Fibroblast of lung (primary cell): ENCODE results near the gene THAP7.

Experiments used
- EZH2 ChIP-seq: IDR thresholded peaks from 2 replicates; pipeline ENCODE4 v1.5.1; 2012; ENCODE audit warnings: low read length, control low read depth, mild to moderate bottlenecking; ENCODE audit errors: missing control alignments
- TF ChIP-seq, protein P1 (sequence below), 2 donors: IDR thresholded peaks in 1 of 2; conservative IDR thresholded peaks in 1 of 2; 1 replicate in 1 of 2; 2 replicates in 1 of 2; pipeline ENCODE4 v1.5.1; 2011 to 2012; ENCODE audit warnings: low read length in 2 of 2, control low read depth in 1 of 2, inconsistent platforms in 1 of 2, low read depth in 1 of 2, mild to moderate bottlenecking in 1 of 2

DNA sequence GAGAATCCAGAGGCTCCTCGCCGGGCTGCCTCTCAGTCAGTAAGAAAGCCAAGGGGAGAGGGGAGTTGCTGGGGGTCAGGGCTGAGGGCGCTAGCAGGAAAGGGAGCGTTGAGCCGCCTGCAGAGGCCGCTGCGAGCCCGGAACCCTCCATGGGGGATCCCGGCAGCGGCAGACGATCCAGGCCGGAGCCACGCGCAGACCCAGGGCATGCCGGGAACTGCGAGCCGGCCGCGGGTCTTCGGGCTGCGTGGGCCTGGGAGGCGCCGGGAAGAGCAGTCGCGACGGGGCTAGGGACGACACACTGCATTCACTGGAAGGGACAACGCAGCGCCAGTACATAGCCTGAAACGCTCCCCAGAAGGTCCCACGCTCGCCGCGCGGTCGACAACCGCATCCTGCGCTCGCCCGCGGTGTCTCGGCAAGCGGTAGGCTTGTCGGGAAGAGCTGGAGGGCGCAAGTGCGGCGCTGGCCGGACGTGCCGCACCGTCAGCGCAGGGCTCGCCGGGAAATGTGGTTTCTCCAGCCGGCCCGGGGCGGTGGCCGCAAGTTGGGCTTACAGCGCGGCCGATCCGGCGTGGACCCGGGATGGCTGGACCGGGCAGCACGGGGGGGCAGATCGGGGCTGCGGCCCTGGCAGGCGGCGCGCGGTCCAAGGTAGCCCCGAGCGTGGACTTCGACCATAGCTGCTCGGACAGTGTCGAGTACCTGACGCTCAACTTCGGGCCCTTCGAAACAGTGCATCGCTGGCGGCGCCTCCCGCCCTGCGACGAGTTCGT is 19.9 kb downstream of the THAP7 start, which contains the start of gene LZTR1:
- TF ChIP-seq EZH2, result no peak
- TF ChIP-seq, protein P1, sequence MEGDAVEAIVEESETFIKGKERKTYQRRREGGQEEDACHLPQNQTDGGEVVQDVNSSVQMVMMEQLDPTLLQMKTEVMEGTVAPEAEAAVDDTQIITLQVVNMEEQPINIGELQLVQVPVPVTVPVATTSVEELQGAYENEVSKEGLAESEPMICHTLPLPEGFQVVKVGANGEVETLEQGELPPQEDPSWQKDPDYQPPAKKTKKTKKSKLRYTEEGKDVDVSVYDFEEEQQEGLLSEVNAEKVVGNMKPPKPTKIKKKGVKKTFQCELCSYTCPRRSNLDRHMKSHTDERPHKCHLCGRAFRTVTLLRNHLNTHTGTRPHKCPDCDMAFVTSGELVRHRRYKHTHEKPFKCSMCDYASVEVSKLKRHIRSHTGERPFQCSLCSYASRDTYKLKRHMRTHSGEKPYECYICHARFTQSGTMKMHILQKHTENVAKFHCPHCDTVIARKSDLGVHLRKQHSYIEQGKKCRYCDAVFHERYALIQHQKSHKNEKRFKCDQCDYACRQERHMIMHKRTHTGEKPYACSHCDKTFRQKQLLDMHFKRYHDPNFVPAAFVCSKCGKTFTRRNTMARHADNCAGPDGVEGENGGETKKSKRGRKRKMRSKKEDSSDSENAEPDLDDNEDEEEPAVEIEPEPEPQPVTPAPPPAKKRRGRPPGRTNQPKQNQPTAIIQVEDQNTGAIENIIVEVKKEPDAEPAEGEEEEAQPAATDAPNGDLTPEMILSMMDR (conservative IDR thresholded peaks at IDR 0.05 in 1 of 2, IDR thresholded peaks at IDR 0.05 in 1 of 2; ENCODE audit: low read depth in 1 of 2, low read length in 2 of 2), result peak; percentile 47 to 64
